Muscle layer of duodenum (tissue), 2 donors: ENCODE results near the gene CFAP68.

Source experiments
- H3K27ac ChIP-seq: one replicate; pipeline ENCODE4 v1.7.0; 2013; ENCODE audit warnings: mild to moderate bottlenecking, low read length
- H3K27me3 ChIP-seq: one replicate; pipeline ENCODE4 v1.7.0; 2013; ENCODE audit warnings: low read depth, mild to moderate bottlenecking, control low read depth, low read length
- H3K36me3 ChIP-seq, 2 donors: one replicate each; pipeline ENCODE4 v1.7.0; 2013; ENCODE audit warnings: low read length in 2 of 2, control low read depth in 1 of 2, mild to moderate bottlenecking in 1 of 2; ENCODE audit not compliant: insufficient read depth in 2 of 2, control insufficient read depth in 1 of 2
- H3K4me1 ChIP-seq, 2 donors: one replicate each; pipeline ENCODE4 v1.7.0; 2013; ENCODE audit warnings: low read length in 2 of 2, mild to moderate bottlenecking in 2 of 2, control low read depth in 1 of 2, moderate library complexity in 1 of 2; ENCODE audit not compliant: insufficient read depth in 2 of 2, control insufficient read depth in 1 of 2
- H3K4me3 ChIP-seq, 2 donors: one replicate each; pipeline ENCODE4 v1.7.0; 2013; ENCODE audit warnings: low read length in 2 of 2, low read depth in 1 of 2, mild to moderate bottlenecking in 1 of 2
- H3K9me3 ChIP-seq, 2 donors: one replicate each; pipeline ENCODE4 v1.7.0; 2013; ENCODE audit warnings: low read length in 2 of 2, control low read depth in 1 of 2, mild to moderate bottlenecking in 1 of 2; ENCODE audit not compliant: control insufficient read depth in 1 of 2
- donor health status: healthy.

The CFAP68 gene

DNA sequence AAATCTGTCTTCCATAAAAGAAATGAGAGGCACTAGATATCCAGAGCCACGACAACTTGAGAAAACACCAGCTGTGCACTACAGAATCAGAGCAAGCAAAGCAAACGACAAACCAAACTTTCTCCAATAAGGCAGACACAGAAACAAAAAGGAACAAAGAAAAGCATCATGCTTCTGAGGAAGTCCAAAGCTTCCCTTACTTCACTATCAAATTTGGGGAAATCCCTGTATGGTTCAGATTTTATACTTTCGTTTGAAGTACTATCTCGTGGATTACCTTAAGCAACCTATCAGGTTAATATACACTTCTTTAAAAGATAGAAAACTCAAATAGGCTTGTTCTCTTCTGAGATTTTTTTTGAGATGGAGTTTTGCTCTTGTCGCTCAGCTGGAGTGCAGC lies 35.7 kb upstream of the CFAP68 start:
- H3K4me3 ChIP-seq, result no peak overlapping the region
- H3K4me1 ChIP-seq, result peaks cover 4 to 5% of the 10 kb centered on the region in 2 donors
- no peak overlapping the region for H3K27ac ChIP-seq
- H3K36me3 ChIP-seq, result peaks cover 23 to 45% of the 10 kb centered on the region in 2 donors
- no peaks in the 10 kb centered on the region for H3K9me3 ChIP-seq
- H3K27me3 ChIP-seq, result no peaks in the 10 kb centered on the region

DNA sequence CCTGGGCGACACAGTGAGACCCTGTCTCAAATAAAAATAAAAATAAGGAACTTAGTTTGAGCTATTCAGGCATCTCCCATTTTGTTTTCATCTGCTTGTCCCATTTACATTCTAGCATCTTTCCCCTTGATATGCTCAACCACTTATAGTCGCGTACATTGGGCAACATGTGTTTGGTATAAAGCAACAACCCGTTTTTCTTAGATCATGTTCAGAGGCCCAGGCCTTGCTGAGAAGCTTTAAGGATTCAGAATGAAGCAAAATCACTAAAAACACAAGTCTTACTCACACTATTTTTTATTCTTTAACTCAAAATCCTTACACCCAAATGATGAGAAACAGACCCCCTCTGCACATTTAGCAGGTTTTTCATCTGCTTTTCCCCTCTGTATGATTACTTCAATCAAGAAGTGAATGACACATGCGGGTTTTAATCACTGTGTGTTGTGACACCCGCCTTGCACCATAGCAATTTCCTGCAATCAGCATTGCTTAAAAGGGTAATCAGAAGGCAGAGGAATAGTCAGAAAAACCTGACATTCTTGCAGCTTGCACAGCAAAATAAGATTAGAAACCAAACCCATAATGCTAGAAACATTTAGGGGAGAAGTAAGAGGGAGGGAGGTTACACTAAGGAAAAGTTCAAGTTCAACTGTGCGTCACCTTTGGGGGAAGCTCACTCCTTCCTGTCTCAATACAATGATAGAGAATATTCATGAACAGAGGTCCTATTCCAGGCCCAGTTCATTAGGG lies 33.9 kb upstream of the CFAP68 start:
- Histone ChIP-seq H3K4me3 (no peak overlapping the region), H3K36me3 (peaks cover 18 to 49% of the 10 kb centered on the region in 2 donors), H3K27ac (no peak overlapping the region), H3K4me1 (peaks cover under 1 to 5% of the 10 kb centered on the region in 2 donors), H3K9me3 (no peaks in the 10 kb centered on the region), H3K27me3 (no peaks in the 10 kb centered on the region)

DNA sequence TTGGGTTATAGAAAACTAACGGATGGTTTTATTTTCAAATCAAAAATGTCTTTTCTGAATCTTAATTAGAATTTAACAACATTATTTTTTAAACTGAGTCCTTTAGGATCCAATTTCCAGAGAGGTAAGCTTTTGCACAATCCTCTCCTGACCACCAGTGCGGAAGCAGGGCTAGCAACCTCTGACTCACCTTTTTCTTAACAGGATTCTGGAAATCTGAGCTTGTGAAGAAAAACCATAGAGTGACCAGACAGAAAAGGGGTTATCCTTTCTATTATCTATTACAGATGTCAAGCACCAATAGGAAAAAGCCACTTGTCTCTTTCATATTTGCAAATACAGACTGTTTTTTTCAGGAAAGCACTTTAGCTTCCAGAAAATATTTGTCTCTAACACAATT lies 33.3 kb upstream of the CFAP68 start:
- H3K27ac ChIP-seq, result no peak overlapping the region
- H3K27me3 ChIP-seq, result no peaks in the 10 kb centered on the region
- peaks cover 0 to 4% of the 10 kb centered on the region in 2 donors for H3K4me1 ChIP-seq
- no peaks in the 10 kb centered on the region for H3K9me3 ChIP-seq
- H3K36me3 ChIP-seq, result peaks cover 18 to 53% of the 10 kb centered on the region in 2 donors
- H3K4me3 ChIP-seq, result no peak overlapping the region

DNA sequence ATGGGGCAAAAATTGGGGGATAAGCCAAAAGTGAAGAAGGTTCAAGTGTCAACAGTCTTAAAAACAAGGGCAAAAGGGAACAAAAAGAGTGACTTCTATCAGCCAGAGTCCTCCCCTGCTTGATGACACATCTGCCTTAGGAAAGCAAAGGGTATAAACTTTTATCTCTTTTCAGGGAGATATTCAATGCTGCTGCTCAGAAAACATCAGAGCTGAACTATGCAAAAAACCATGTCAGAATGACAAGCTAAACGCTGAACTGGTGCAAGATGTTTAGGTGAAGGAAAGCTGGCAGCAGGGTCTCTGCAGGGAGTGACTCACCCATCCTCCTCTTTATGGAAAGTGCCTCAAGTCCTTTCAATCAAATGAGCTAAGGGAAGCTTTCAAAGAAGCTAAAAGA lies 32.7 kb upstream of the CFAP68 start:
- Histone ChIP-seq H3K27ac (no peak overlapping the region), H3K4me3 (no peak overlapping the region), H3K36me3 (peaks cover 21 to 54% of the 10 kb centered on the region in 2 donors), H3K4me1 (no peaks in the 10 kb centered on the region), H3K9me3 (no peaks in the 10 kb centered on the region), H3K27me3 (no peaks in the 10 kb centered on the region)

- Histone ChIP-seq H3K9me3 (no peaks in the 10 kb centered on the region), H3K27ac (no peak overlapping the region), H3K4me1 (no peaks in the 10 kb centered on the region), H3K36me3 (peaks cover 27 to 62% of the 10 kb centered on the region in 2 donors), H3K27me3 (no peaks in the 10 kb centered on the region), H3K4me3 (no peak overlapping the region)
Measured at GRCh38 chr11:111849631-111850030, 29.7 kb upstream of the CFAP68 start.

- Histone ChIP-seq H3K9me3 (no peaks in the 10 kb centered on the region), H3K27ac (no peak overlapping the region), H3K27me3 (no peaks in the 10 kb centered on the region), H3K36me3 (peaks cover 35 to 59% of the 10 kb centered on the region in 2 donors), H3K4me1 (no peaks in the 10 kb centered on the region), H3K4me3 (no peak overlapping the region)
Measured at GRCh38 chr11:111851067-111851466, 28.3 kb upstream of the CFAP68 start.

DNA sequence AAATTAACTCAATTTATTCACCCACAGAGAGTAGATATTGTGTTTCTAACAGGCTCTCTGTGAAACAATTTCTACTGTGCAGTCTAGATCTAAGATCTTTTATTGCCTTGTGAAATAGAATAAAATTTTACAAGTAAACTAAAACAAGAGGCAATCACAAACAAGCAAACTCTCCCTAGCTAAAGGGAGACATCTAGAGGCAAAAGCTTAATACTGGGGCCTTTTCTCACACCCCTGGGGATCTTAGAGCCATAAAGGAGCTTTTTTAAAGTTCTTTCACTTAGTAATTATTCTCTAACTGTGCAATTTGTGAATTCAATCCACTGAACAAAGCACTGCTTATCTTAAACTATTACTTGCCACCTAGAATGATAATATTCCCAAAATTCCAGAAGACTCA lies 27.7 kb upstream of the CFAP68 start:
- Histone ChIP-seq H3K4me3 (no peak overlapping the region), H3K27me3 (no peaks in the 10 kb centered on the region), H3K27ac (no peak overlapping the region), H3K4me1 (no peaks in the 10 kb centered on the region), H3K9me3 (no peaks in the 10 kb centered on the region), H3K36me3 (peaks cover 35 to 58% of the 10 kb centered on the region in 2 donors)

DNA sequence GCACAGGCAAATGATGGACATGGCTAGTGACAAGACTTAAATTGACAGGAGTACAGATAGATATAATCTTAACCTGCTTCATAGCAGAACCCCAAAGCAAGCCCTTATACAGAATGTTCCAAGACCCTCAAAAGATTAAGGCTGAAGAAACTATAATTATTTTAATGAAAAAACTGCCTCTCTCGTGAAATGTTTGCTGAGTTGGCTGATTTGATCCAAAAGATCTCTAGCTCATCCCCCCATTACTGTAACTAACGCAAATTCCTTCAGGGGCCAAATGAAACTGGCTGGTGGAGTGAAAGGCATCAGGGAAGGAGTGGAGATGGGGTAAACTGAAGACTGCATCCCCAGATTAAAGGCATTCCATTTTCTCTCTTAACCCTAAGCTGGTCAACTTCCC lies 27.2 kb upstream of the CFAP68 start:
- peaks cover 35 to 60% of the 10 kb centered on the region in 2 donors for H3K36me3 ChIP-seq
- H3K27me3 ChIP-seq, result no peaks in the 10 kb centered on the region

DNA sequence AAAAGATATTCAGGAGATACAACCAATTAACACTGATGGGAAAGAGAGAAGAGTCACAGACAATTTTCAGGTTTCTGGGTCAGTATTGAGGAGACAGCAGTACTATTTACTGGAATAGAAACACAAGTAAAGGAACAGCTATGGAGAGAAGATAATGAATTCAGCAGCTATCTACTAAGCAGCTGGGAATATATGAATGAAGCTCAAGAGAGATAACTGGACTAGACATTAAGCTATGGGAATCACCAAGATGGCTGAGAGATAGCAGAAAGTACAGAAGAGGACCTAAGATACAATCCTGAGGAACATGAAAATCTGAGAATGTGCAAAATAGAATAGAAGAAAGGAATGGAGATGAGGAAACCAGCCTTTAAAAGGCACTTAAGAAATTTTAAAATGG lies 23.8 kb upstream of the CFAP68 start:
- Histone ChIP-seq H3K36me3 (peaks cover 52 to 67% of the 10 kb centered on the region in 2 donors), H3K27me3 (no peaks in the 10 kb centered on the region), H3K9me3 (no peaks in the 10 kb centered on the region), H3K27ac (no peak overlapping the region), H3K4me3 (no peak overlapping the region), H3K4me1 (no peaks in the 10 kb centered on the region)

More for the DNA sequence above, 27.2 kb upstream of the CFAP68 start:
- Histone ChIP-seq H3K9me3 (no peaks in the 10 kb centered on the region), H3K4me1 (no peaks in the 10 kb centered on the region), H3K4me3 (no peak overlapping the region), H3K27ac (no peak overlapping the region)

- Histone ChIP-seq H3K27ac (no peak overlapping the region), H3K4me3 (no peak overlapping the region), H3K27me3 (no peaks in the 10 kb centered on the region), H3K9me3 (no peaks in the 10 kb centered on the region), H3K4me1 (no peaks in the 10 kb centered on the region), H3K36me3 (peaks cover 31 to 58% of the 10 kb centered on the region in 2 donors)
Measured at GRCh38 chr11:111860257-111860656, 19.1 kb upstream of the CFAP68 start.

DNA sequence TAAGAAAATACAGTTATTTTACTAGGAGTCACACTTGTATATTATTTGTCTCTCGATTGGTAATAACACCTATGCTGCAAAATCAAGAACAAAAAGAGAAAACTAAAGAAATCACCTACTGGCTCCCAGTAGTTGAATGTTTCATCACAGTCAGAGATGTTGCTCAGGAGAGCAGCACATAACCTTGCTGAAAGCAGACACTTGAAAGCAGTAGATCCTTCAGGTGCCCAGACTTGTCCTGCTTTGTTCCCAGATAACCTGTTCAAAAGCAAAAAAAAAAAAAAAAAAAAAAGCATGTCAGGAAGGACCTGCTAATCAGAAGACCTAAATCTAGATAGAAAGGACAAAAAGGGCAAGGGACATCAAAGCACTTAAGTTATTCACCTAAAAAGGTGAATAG lies 9.2 kb upstream of the CFAP68 start:
- Histone ChIP-seq H3K9me3 (no peaks in the 10 kb centered on the region), H3K27ac (no peak overlapping the region)

DNA sequence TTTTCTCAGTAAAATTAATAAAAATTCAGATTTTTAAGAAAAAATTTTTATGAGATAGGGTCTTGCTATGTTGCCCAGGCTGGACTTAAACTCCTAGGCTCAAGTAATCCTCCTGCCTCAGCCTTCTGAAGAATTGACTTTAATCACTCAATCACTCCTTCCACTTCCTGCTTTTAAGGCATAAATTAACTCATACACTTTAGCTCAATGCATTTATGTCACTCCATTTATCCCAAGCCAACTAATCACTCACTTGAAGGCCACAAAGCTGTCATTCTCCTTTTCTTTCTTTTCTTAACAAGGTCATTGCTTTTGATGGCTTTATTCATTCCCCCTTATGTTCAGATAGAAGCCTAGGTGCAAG lies 8.8 kb upstream of the CFAP68 start:
- no peaks in the 10 kb centered on the region for H3K9me3 ChIP-seq
- peaks cover 7 to 8% of the 10 kb centered on the region in 2 donors for H3K4me1 ChIP-seq
- no peaks in the 10 kb centered on the region for H3K27me3 ChIP-seq
- peak overlapping the region; percentile 92 for H3K4me3 ChIP-seq
- peaks cover 16 to 31% of the 10 kb centered on the region in 2 donors for H3K36me3 ChIP-seq
- H3K27ac ChIP-seq, result peak overlapping the region; percentile 84

More for the DNA sequence above, 9.2 kb upstream of the CFAP68 start:
- Histone ChIP-seq H3K4me3 (peak overlapping the region; percentile 92), H3K4me1 (peaks cover 7 to 8% of the 10 kb centered on the region in 2 donors), H3K27me3 (no peaks in the 10 kb centered on the region), H3K36me3 (peaks cover 12 to 35% of the 10 kb centered on the region in 2 donors)
